ENCODE results near the gene HMG20A.

Gene HMG20A

DNA sequence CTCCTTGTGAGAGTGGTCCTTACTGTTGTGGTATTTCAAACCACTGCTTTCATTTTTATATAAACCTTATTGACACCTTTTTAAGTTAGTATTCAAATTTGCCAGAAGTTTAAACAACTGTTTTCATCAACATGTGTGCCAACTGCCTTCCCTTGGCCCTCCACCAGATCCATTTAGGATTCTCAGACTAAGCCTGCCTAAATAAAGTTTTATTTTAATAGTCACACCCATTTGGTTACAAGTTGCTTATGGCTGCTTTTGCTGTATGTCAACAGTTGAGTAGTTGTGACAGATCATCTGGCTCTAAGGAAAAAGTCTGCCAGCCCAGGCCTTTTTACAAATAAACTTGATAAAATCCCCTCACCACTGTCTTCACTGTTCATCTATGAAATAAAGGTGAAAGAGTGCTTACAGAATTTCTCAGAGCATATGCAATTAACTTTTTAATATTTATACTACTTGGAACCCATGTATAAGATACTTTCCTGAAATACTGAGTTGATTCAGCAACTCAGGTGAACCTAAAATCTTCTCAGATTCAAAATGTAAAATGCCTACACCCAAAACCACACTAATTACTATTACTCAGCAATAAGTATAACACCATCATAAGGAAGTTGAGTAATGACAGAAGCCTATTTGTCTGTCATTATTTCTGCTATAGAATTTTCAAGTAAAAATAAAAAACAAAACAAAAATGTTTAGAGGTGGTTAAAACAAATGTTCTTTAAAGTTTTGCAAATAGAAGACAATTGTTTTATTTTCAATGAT, 35.9 kb upstream of the HMG20A start:
- TF ChIP-seq, protein P1, sequence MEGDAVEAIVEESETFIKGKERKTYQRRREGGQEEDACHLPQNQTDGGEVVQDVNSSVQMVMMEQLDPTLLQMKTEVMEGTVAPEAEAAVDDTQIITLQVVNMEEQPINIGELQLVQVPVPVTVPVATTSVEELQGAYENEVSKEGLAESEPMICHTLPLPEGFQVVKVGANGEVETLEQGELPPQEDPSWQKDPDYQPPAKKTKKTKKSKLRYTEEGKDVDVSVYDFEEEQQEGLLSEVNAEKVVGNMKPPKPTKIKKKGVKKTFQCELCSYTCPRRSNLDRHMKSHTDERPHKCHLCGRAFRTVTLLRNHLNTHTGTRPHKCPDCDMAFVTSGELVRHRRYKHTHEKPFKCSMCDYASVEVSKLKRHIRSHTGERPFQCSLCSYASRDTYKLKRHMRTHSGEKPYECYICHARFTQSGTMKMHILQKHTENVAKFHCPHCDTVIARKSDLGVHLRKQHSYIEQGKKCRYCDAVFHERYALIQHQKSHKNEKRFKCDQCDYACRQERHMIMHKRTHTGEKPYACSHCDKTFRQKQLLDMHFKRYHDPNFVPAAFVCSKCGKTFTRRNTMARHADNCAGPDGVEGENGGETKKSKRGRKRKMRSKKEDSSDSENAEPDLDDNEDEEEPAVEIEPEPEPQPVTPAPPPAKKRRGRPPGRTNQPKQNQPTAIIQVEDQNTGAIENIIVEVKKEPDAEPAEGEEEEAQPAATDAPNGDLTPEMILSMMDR (IDR thresholded peaks at IDR 0.05): no peak

DNA sequence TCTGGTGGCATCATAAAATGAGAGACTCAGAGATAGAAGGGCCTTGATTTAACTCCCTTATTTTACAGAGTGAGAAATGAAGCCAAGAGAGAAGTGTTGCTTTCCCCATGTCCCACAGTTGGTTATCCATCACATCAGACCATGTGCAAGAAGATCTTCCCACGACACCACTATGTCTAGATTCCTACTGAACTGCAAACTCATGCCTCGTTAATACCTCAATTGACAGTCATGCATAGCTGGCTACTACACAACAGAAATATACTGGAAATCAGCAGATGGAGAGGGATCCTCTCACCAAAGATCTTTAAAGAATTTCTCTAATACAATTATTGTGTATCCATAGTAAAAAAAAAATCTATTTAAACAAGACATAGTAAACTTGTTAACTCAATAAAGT, 34.1 kb upstream of the HMG20A start:
- TF ChIP-seq, protein P1 (IDR thresholded peaks at IDR 0.05): no peak

DNA sequence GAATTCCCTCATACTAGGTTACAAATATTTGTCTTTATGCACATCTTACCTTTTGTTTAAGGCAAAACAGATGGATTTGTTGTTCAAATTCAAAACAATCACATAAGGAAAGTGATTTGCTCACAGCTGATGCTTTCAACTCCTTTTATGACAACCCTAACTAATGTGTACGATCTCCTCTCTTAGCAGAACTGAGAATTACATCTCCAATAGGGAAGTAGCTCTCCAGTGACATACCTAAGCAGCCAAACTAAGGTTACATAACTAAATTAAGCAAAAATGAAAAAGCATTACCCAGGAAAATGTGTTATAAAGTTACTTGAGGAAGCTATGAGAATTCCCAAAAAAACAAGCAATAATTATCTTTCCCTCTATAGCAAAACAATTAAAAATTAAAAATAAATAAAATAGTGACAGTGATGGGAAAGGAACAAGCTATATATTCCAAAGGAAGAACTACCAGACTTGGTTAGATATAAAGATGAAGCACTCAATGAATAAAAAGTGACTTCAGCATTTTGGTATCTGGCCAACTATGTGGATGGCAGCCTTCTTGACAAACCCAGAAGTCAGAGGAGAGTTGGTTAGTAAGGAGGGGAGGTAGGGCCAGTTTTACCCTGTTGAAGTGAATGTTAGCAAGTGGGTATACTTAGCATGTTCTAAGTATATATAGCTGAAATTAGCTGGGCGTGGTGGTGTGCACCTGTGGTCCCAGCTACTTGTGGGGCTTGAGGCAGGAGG, 33.2 kb upstream of the HMG20A start:
- TF ChIP-seq, protein P1 (IDR thresholded peaks at IDR 0.05): no peak

DNA sequence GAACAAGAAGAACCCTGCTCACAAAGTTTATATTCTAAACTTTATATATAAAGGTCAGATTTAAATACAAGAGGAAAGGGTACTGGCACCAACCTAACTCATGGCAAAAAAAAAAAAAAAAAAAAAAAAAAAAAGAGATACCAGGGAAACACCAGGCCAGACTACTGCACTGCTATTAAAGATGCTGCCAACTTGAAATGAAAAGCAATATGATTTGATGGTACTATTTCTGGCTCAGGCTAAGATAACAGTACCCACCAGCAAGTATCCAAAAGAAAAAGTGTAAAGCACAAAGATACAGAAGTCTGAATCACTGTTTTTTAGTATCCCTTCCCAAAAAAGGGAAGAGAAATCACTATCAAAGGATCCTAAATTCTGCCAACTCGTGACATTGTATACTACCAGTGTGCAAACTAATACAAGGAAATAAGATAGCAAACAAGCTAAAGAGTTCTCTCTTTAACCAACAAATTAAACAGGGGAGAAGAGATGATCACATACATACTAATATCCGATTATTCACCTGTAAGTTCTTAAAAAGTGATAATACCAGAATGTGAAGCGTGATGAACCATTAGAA, 29.2 kb upstream of the HMG20A start:
- TF ChIP-seq, protein P1 (IDR thresholded peaks at IDR 0.05): no peak

DNA sequence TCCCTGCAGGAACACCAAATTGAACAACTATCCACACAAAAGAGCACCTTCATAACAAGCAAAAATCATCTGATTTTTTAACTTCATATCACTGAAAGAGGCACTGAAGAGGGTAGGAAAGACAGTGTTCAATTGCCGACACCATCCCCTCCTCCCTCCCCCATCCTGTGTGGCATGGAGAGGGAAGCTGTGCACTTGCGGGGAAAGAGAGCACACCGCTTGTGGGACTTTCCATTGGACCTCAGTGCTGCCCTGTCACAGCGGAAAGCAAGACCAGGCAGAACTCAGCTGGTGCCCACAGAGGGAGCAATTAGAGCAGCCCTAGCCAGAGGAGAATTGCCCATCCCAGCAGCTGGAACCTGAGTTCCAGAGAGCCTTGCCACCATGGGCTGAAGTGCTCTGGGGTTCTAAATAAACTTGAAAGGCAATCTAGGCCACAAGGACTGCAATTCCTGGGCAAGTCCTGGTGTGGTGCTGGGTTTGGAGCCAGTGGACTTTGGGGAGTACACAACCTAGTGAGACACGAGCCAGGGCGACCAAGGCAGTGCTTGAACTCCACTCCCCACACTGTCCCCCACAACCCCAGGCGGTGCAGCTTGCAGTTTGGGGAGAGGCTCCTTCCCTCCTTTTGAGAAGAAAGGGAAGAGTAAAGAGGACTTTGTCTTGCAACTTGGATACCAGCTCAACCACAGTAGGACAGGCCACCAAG, 27.8 kb upstream of the HMG20A start:
- TF ChIP-seq, protein P1 (IDR thresholded peaks at IDR 0.05): no peak

DNA sequence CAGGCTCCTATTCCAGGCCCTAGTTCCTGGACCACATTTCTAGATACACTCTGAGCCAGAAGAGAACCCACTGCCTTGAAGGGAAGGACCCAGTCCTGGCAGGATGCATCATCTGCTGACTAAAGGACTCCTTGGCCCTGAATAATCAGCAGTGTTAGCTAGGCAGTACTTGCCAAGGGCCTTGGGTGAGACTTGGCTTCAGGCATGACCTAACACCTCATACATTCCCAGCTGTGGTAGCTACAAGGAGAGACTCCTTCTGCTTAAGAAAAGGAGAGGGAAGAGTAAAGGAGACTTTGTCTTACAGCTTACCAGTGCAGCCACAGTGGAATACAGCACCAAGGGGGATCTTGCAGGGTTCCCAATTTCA, 27.2 kb upstream of the HMG20A start:
- TF ChIP-seq, protein P1 (IDR thresholded peaks at IDR 0.05): no peak

DNA sequence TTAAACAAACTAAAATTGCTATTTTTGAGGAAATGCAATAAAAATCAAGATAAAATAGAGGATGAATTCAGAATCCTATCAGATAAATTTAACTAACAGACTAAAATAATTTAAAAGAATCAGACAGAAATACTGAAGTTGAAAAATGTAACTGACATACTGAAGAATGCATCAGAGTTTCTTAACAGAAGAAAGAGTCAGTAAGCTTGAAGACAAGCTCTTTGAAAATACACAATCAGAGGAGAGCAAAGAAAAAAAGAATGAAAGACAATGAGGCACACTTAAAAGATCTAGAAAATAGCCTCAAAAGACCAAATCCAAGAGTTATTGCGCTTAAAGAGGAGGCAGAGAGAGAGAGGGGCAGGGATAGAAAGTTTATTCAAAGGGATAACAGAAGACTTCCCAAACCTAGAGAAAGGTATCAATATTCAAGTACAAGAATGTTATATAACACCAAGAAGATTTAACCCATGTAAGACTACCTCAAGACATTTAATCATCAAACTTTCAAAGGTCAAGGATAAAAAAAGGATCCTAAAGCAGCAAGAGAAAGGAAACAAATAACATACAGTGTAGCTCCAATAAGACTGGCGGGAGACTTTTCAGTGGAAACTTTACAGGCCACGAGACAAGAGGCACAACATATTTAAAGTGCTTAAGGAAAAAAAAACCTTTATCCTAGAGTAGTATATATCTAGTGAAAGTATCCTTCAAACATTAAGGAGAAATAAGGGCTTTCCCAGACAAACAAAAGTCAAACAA, 25.5 kb upstream of the HMG20A start:
- TF ChIP-seq, protein P1 (IDR thresholded peaks at IDR 0.05): no peak
